Umbilical cord (tissue), 2 donors: ENCODE results near the gene TYROBP. TPM values are rescaled to one million over a fixed set of nuclear protein-coding genes. Genes with fewer than 3 reads are reported as not detected.
"Not testable (repeated sequence)": the region's sequence is repeated elsewhere in the genome, so short reads cannot be mapped to it uniquely, and the experiment has no call there.

ENCODE experiments used
- DNase-seq: peaks from one replicate; pipeline ENCODE4 v3.0.0-alpha.2; 2015; ENCODE audit warnings: low spot score
- total RNA-seq: library from RNA; depleted of rRNA; stranded (reverse); fragments of >200 nt; gene quantifications from one replicate; pipeline ENCODE4 v1.2.3, GENCODE V29; 2014; ENCODE audit warnings: low replicate concordance; ENCODE audit not compliant: insufficient read depth

Gene TYROBP
- total RNA-seq, 1 donor from 2014 or later, result 28.4 TPM

DNA sequence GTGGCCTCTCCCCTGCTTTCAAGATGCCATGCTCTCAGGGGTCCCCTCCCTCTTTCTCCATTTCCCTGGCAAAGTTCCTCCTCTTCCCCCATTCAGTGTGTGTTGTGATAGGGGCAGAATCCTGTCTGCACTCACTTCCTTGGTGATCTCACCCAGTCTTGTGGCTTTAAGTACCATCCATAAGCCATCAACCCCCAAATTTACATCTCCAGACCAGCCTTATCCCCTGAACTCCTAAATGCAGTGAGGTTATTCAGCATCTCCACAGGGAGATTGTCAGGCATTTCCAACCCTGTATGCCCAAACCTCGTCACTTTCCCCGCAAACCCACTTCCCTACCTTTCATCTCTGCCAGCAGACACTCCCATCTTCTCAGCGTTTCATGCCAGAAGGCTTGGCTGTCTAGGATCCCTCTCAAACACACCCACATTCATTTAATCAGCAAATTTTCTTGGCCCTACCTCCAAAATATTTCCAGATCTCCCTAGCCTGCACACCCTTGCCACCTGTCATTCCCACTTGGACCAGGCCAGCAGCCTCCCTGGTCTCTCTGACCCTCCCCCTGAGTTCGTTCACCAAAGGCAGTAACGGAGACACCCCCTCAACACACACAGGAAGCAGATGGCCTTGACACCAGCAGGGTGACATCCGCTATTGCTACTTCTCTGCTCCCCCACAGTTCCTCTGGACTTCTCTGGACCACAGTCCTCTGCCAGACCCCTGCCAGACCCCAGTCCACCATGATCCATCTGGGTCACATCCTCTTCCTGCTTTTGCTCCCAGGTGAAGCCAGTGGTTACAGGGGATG, 6.0 kb downstream of the TYROBP start, which contains the start of gene HCST:
TSS of gene HCST (plus strand) at position 676 of the 808 bp plus-strand sequence. CDS start at position 741, 65 bp downstream.
- peak; percentile 54 for DNase-seq

DNA sequence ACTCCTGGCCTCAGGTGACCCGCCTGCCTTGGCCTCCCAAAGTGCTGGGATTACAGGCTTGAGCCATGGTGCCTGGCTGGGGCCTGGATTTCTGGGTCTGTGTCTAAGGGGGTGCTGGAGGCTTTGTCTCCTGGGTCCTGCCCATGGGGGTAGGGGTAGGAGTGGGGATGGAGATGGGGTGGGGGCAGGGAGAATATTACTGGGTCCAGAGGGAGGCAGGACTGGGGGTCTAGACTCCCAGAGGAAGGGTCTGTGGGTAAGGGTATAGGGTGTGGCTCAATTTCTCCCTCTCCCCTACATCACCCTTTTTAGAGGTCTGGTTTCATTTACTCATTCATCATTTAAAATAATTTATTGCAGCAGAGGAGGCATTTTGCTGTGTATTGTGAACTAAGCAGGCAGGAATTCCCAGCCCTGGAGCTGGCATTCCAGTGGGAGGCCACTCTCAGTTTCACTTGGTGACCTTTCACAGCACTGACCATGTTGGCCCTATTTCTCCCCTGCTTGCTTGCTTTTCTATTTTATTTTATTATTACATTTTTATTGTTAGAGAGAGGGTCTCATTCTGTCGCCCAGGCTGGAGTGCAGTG, 6.9 kb downstream of the TYROBP start:
- peak; percentile 69 for DNase-seq

DNA sequence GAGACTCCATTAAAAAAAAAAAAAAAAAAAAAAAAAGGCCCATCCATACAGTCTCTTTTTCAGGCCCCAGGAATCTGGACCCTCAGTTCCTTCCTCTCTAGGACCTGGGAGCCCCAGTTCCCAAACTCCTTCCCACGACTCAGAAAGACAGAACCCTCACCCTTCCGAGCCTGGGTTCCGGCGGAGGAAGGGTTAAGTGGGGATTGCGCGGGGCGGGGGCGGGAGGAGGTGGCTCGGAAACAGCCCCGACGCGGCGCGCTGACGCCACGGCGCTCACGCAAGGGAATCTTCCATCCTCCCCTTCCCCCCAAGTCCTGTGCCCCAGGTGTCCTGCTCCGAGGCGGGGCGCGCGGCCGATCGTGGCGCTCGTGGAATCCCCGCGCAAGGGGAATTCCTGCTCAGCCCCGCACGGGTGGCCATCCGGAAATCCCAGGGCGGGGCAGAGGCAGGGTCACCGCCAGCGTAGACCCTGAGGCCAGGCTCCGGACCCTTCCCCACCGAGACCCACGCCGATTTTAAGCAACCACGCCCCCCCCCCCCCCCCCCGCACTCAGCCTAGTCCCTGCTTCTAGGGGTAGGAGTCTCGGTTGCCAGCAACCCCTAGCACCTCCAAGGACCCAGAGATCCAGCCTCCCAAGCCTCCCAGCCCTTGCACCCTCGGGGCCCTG, 8.4 kb downstream of the TYROBP start:
- peak; percentile 88 for DNase-seq

DNA sequence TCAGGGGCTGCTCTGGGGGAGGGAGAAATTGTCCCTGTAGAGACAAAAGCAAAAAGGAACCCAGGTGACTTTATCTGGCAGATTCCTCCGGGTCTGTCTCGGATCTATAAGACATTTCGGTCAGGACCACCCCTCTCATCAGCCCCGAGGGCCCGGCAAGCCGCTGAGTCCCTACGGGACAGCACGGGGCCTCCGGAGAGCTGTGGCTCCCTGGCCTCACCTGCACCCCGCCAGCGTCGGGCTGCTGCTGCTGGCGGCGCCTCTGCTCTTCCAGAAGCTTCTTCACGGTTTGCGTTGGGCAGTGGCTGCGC, 9.6 kb downstream of the TYROBP start:
- no peak for DNase-seq

DNA sequence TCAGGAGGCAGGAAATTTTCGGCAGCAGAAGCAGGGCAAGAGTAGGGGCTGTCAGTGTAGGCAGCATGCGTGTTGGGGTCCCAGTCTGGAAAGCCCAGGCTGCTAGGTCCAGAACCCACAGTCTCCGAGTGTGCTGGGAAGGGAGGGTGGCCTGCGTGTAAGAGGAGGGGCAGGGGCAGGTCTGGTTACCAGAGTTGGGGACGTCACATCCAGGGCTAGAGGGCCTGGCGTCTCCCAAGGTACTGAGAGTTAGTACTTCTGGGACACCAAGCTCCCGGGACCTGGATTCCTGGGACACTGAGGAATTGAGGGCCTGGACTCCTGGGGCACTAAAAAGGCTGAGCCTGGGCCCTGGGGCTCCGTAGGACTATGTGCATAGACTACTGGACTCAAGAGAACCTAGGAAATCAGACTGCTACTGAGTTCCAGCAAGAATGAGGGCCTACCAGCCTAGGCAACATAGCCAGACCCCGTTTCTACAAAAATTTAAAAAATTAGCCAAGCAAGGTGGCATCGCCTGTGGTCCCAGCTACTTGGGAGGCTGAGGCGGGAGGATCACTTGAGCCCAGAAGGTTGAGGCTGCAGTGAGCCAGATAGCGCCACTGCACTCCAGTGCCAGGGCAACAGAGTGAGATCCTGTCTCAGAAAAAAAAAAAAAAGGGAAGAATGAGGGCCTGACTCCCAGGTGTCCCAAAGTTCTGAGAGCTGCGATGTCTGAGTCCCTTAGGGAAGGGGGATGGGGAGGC, 10.2 kb downstream of the TYROBP start:
- no peak for DNase-seq

DNA sequence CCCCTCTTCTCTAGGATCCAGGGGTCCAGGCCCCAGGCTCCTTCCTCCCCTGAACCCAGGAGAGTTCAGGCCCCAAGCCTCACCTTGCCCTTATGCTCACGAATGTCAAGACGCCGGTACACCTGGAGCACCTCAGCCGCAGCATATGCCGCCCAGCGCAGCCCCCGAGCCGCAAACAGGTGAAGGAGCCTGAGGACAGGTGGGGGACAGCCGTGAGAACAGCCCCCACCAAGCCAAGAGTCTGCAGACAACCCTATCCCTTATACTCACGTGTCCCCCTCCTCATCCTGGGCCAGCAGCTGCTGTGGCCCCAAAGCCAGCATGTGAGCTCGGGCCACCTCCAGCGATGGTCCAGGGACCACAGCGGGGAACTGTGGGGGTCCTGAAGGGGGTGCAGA, 11.5 kb downstream of the TYROBP start:
- no peak for DNase-seq

DNA sequence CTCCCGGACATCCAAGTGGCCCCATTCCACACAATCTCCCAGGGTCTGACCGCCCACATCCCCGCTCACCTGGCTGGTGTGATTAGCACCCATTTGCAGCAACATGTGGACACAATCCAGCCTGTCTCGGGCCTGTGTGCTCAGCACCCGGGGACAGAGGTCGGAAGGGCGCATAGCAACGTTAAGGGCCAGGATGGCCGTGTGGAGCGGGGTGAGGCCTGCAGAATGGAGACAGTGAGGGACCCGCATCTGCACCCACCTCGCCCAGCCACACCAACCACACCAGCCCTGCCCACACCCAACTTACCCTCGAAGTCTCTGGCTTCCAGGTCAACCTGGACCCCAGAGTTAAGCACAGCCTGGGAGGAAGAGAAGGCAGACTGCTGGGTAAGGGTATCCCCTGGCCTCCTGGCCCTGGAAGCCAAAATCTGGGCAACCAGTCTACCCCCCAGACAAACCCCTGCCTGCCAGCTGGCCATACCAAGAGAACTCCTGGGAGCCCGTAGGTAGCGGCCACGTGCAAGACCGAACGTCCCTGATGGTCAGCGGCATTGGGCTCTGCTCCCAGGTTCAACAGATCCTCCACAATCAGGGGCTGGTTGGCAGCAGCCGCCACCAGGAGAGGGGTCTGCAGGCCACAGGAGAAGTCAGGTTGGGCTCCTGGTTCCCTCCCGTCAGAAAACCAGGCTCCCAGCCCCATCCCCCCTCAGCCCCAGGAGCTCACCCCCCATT, 12.0 kb downstream of the TYROBP start:
- no peak for DNase-seq

DNA sequence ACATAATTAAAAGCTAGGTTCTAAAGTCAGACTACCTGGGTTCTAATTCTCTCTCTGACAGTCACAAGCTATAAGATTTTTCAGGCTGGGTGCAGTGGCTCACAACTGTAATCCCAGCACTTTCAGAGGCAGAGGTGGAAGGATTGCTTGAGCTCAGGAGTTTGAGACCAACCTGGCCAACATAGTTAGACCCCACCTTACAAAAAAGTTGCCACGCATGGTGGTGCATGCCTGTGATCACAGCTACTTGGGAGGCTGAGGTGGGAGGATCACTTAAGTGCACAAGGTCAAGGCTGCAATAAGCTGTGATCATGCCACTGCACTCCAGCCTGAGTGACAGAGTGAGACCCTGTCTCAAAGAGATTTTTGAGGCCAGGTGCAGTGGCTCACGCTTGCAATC, 13.8 kb downstream of the TYROBP start:
- DNase-seq, result no peak

DNA sequence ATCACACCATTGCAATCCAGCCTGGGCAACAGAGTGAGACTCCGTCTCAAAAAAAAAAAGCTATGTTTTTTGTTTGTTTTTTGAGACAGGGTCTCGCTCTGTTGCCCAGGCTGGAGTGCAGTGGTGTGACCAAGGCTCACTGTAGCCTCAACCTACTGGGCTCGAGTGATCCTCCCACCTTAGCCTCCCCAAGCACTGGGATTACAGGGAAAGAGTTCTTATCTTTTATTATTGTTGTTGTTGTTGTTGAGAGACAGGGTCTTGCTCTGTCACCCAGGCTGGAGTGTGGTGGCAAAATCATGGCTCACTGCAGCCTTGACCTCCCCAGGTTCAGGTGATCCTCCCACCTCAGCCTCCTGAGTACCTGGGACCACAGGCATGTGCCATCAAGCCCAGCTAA, 16.3 kb downstream of the TYROBP start:
- DNase-seq, result not testable (repeated sequence)

DNA sequence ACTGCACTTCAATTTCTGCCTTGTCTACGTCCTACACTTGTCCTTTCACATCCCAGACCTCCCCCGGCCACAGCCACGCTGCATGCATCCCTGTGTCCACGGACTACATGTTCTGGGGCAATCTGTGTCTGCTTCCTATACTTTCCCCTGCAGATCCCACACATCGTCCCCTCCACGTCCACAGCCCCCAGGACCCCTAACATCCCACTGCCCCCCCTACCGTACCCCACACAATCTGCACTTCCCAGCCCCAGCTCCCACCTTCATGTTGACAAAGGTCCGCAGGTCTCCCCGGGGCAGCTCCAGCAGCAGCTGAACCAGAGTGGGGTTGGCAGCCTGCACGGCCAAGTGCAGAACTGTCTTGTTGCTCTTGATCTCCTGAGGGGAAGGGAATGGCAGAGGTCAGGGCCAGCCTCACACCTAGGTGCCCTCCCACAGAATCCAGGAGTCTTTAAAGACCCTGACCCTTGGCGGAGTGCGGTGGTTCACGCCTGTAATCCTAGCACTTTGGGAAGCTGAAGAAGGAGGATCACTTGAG, 17.9 kb downstream of the TYROBP start:
- no peak for DNase-seq

DNA sequence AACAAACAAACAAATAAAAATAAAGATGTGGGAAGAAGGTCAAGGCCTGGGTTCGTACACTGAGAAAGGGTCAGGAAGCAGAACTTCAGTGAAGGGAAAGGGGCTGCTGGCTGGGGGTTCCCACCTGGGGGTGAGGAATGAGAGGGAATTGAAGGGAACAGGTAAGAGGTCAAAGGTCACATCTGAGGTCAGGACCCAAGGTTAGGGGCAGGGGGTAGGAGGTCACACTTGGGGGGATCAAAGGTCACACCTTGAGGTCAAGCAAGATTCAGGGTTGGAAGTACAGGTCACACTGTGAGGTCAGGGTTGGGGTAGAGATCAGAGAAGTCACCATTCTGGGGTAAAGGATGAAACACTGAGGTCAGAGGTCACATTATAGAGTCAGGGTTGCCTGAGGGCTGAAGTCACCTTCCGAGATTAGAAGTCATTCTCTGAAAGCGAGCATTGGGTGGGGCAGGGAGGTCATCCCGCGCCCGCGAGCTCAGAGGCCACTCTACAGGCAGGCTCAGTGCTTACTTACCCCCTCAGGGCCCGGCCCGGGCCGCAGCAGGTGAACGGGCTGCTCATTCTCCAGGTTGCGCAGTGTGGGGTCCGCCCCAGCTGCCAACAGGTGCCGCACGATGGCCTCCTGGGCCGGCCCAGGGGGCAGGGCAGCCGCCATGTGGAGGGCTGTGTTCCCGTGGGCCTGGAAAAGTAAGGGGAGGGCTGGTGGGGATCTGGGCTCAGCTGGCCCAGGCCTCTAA, 18.6 kb downstream of the TYROBP start:
- no peak for DNase-seq

DNA sequence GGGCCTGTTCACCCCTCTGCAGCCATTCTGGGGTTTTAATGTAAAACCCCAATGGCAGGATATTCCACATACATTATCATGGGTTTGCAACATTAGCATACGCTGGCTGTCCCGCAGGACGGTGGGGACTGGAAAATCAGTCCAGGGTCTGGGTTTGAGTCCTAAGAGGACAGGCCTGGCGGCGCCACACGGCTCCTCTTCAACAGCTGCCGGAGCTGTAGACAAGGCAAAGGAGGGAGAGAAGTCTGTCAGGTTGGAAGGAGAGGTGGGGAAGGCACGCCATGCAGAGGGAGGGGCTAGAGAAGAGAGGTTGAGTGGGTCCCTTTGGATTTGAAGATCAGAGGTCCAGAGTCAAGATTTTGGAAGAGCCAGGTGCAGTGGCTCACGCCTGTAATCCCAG, 19.7 kb downstream of the TYROBP start:
- DNase-seq, result no peak

DNA sequence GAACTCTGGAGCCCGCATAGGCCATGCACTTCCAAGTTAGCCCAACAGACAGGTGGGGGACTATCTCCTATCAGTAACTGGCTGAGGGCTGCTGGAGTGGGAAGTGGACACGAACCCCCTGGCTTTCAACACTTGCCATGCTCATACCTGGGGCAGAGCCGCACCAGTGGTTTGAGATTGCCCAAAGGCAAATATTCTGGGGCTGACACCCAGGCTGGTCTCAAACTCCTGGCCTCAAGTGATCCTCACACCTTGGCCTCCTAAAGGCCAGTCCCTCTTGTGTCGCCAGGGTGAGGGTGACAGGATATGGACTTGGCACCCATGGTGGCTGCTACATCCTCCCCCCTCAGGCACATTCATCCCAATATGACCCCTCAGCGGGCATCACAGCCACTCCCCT, 20.9 kb downstream of the TYROBP start:
- no peak for DNase-seq

DNA sequence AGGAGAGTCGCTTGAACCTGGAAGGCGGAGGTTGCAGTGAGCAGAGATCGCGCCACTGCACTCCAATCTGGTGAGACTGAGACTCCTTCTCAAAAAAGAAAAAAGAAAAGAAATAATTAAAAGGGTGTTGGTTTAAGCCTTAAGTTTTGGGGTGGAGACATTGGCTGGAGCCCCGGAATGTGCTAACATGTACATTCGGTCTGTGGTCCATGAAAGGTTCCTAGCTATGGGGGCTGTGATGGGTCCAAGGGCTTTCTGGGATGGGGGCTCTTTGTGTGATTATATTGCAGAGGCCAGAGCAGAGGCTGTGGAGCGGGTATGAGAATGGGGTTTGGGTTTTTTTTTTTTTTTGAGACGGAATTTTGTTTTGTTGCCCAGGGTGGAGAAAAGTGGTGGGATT, 22.2 kb downstream of the TYROBP start:
- no peak for DNase-seq

DNA sequence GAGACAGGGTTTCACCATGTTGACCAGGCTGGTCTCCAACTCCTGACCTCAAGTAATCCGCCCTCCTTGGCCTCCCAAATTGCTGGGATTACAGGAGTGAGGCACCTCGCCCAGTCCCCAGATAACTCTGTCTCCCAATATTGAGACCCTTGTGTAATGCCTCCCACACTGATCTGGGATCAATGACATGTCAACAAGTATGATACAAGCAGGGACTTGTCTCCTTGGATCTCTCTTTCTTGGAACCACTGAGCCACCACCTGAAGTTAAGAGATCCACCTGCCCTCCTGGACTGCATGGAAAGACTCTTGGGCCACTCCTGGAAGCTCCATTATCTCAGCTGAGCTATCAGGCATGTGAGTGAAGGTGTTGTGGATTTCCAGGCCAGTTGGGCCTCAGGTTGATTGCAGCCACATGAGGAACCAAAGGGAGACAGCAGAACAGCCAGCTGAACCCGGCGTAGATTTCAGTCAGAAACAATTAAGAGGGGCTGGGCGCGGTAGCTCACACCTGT, 22.8 kb downstream of the TYROBP start:
- DNase-seq, result no peak

DNA sequence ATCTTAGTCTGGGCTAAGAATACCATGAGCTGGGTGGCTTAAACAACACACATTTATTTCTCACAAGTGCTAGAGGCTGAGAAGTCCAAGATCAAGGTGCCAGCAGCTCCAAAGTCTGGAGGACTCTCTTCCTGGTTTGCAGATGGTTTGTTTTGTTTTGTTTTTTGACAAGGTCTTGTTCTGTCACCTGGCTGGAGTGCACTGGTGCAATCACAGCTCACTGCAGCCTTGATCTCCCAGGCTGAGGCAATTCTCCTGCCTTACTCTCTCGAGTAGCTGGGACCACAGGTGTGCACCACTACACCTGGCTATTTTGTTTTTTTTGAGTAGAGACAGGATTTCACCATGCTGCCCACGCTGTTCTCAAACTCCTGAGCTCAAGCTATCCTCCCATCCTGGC, 24.2 kb downstream of the TYROBP start:
- DNase-seq, result no peak

DNA sequence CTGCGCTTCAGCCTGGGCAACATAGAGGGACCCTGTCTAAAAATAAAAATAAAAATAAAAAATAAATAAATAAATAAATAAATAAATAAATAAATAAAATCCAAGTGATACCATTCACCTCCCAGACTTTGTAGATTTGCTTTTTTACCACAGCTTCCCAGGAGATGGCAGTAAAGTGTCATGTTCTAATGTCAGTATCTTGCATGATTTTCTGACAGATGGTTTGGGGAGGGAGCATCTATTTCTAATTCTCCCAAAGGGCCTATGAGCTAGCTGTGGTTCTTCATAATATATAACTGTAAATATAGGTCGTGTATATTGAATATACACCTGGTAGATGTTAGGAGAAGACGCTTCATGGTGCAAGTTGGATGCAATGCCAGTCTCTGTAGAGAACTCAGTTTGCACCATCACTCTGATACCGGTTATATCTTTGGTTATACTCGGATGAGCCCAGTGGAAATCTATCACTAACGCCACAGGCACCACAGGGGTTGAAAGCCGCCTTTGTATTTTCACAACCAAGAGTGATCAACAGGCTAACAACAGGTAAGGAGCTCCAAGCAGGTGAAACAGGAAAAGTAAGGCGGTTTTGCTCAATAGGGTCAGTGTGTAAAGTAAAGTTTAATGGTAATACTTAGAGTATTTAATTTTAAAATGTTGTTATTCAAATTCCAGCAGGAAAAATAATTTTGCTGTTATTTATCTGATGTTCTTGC, 25.8 kb downstream of the TYROBP start:
- DNase-seq, result peak; percentile 87

DNA sequence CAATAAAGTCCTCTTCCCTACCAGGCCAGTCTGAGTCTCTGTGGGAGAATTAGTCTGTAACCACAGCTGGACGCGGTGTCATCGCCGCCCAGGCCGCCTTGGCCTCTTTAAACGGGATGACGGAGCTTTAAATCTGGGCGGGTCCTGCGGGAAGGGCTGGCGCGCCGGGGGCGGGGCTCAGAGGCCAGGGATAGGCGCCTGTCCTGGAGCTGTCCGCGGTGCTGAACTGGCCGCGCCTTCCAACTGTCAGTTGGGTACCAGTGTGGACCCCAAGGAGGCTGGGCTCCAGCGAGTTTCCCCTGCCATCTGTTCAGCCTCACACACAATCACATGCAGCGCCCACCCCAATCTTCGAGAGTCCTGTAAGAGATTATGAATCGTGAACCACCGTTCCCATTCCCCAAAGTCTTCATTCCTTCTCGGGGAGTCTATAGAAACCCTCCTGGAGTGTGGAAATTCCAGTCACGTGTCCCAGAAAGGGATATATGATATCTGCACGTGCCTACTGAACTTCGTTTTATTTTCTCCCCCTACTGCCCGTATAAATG, 28.3 kb downstream of the TYROBP start:
- DNase-seq, result peak; percentile 92

DNA sequence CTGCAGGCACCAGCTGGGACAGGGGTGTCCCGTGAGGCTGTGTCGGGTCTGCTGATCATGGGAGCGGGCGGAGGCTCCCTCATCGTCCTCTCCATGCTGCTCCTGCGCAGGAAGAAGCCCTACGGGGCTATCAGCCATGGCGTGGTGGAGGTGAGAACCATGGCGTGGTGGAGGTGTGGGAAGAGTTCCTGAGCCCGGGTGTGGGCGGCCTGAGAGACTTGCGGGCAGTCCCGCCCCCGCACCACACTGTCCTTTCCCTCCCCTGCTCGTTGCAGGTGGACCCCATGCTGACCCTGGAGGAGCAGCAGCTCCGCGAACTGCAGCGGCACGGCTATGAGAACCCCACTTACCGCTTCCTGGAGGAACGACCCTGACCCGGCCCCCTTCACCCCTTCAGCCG, 29.0 kb downstream of the TYROBP start:
- DNase-seq, result no peak
